MCF 10A (cell line): ENCODE results near the gene ZNF211. TPM values are rescaled to one million over a fixed set of nuclear protein-coding genes. Genes with fewer than 3 reads are reported as not detected.

Experiments
- BruUV-seq: library from RNA; stranded (reverse); fragments of 400-500 nt; replicated peaks from 2 replicates; lab custom pipeline; 2021; lab: Mats Ljungman, UMichigan
- CTCF ChIA-PET: fragments of 300-600 bp; sonication (Branson Sonifier 250); formaldehyde crosslinking; extraction: SDS; loops from one replicate; lab custom pipeline; 2021; ENCODE audit warnings: antibody characterized with exemption, inconsistent platforms; lab: Yijun Ruan, JAX
- POLR2A ChIA-PET: fragments of 300-600, 350-650 bp; sonication (Branson Sonifier 250); formaldehyde crosslinking; extraction: SDS; loops from one replicate; lab custom pipeline; 2020; ENCODE audit warnings: antibody characterized with exemption, inconsistent platforms; lab: Yijun Ruan, JAX
- DNase-seq: peaks from one replicate; pipeline ENCODE4 v3.0.0-alpha.2; 2018; ENCODE audit not compliant: unreplicated experiment
- H3K27ac Mint-ChIP-seq: one replicate; pipeline ENCODE4 v1.8.0; 2022; ENCODE audit warnings: mild to moderate bottlenecking, low read depth, mixed read lengths; ENCODE audit not compliant: unreplicated experiment
- H3K27me3 Mint-ChIP-seq: one replicate; pipeline ENCODE4 v1.8.0; 2022; ENCODE audit warnings: mixed read lengths; ENCODE audit not compliant: insufficient read depth, unreplicated experiment
- H3K36me3 Mint-ChIP-seq: one replicate; pipeline ENCODE4 v1.8.0; 2022; ENCODE audit warnings: mild to moderate bottlenecking, moderate library complexity, mixed read lengths; ENCODE audit not compliant: insufficient read depth, unreplicated experiment
- H3K4me1 Mint-ChIP-seq: one replicate; pipeline ENCODE4 v1.8.0; 2022; ENCODE audit warnings: mixed read lengths; ENCODE audit not compliant: insufficient read depth, unreplicated experiment
- H3K4me3 Mint-ChIP-seq: one replicate; pipeline ENCODE4 v1.8.0; 2022; ENCODE audit warnings: mild to moderate bottlenecking, moderate library complexity, mixed read lengths; ENCODE audit not compliant: unreplicated experiment
- H3K9me3 Mint-ChIP-seq: one replicate; pipeline ENCODE4 v1.8.0; 2022; ENCODE audit warnings: mixed read lengths; ENCODE audit not compliant: unreplicated experiment
- intact Hi-C: fragments of 100-400 bp; cut with micrococcal nuclease; formaldehyde crosslinking; loops from 2 replicates; pipeline ENCODE4 v1.14.1; 2022
- total RNA-seq: library from RNA; stranded (reverse); gene quantifications from 2 replicates; pipeline ENCODE4 v1.2.3, GENCODE V29; 2022
- TF ChIP-seq, protein P1 (sequence below): fragments of 200-600 bp; IDR thresholded peaks from one replicate; pipeline ENCODE4 v1.8.0; 2022; ENCODE audit warnings: antibody characterized with exemption, mild to moderate bottlenecking; ENCODE audit not compliant: unreplicated experiment

The ZNF211 gene
- total RNA-seq, 1 experiment from 2014 or later: 5.7 TPM

DNA sequence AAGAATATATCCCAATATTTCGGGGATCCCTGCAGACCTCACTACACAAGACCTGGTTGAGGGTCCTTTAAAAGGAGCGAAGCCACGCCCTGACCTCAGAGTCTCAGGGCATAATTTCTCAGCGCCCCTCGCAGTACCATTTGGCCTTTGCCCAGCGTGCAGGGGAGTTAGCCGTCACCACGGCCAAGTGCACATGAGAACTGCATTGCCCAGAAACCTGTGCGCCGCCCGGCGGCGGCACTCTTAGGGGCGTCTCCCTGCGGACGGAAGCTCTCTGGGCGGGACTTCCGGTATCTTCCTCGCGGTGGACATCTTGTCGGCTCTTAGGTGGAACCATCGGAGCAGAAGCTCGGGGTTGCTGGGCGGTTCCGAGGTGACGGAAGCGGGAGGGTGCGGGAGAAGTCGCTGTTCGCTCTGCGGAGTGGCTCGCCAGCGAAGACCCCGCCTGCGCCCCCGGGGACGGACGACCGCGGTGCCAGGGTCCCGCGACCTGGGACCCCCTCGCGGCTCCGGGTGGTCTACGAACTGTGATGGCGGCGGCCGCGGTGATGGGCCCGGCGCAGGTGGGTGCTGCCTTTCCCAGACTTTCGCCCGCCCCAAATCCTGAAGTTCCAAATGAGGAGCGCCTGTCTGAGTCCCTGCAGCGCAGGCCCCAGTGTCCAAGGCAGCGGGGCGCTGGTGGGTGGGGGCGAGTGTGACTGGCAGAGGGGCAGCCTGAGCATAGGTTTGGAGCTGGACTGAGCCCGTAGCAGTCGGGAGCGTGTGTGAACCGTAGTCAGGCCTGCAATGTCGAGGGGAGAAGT is 18.8 kb upstream of the ZNF211 start, which contains the start of gene ZNF134:
Gene ZNF134 (plus strand): TSS at position 302 of the 803 bp plus-strand sequence. CDS start 5,227 bp downstream, outside the sequence.
- peak within 1 kb of the TSS; percentile 86 for H3K27ac Mint-ChIP-seq
- CTCF ChIA-PET: interaction anchor here (0.7 kb wide), 1 partner anchor 25 kb away, joined by 3 read pairs; no protein-coding TSS in a partner anchor
- H3K4me3 Mint-ChIP-seq: peak within 1 kb of the TSS; percentile 83
- DNase-seq: peak; percentile 89
- BruUV-seq: TSS peak; percentile 61
- H3K27me3 Mint-ChIP-seq: no peaks in the 10 kb centered on the region
- intact Hi-C loops: no loop called here
- TF ChIP-seq, protein P1, sequence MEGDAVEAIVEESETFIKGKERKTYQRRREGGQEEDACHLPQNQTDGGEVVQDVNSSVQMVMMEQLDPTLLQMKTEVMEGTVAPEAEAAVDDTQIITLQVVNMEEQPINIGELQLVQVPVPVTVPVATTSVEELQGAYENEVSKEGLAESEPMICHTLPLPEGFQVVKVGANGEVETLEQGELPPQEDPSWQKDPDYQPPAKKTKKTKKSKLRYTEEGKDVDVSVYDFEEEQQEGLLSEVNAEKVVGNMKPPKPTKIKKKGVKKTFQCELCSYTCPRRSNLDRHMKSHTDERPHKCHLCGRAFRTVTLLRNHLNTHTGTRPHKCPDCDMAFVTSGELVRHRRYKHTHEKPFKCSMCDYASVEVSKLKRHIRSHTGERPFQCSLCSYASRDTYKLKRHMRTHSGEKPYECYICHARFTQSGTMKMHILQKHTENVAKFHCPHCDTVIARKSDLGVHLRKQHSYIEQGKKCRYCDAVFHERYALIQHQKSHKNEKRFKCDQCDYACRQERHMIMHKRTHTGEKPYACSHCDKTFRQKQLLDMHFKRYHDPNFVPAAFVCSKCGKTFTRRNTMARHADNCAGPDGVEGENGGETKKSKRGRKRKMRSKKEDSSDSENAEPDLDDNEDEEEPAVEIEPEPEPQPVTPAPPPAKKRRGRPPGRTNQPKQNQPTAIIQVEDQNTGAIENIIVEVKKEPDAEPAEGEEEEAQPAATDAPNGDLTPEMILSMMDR: peak; percentile 27
- peaks cover 52% of the 10 kb centered on the region for H3K9me3 Mint-ChIP-seq
- POLR2A ChIA-PET: interaction anchor here (0.9 to 2.3 kb wide), 9 partner anchors 13 to 205 kb away, joined by 3 to 16 read pairs (median 4); partner anchors contain the start of genes ZNF211, ZNF416, ZNF551 and ZNF776
- peaks cover 42% of the 10 kb centered on the region for H3K36me3 Mint-ChIP-seq
- H3K4me1 Mint-ChIP-seq: peaks cover 16% of the 10 kb centered on the region

DNA sequence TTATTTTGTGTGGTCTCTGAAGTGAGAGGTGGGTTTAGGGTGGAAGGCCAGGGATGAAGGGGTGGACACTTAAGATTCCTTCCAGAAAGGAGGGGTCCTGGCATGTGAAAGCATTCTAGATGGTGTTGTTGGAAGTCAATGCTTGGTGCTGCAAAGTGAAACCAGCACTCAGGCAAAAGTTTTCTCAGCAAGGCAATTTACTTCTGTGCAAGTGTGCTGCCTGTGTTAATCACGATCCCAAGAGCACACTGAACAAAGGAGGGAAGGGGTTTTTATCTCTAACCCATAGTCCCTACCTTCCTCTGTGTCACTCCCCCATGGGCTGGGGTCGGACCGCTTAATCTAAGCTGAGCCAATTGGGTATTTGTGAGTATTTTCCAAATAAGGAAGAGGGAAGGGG is 17.6 kb upstream of the ZNF211 start:
- H3K4me1 Mint-ChIP-seq: peaks cover 16% of the 10 kb centered on the region
- TF ChIP-seq, protein P1: no peak
- intact Hi-C loops: no loop called here
- H3K4me3 Mint-ChIP-seq: peak overlapping the region; percentile 83
- H3K9me3 Mint-ChIP-seq: peaks cover 64% of the 10 kb centered on the region
- CTCF ChIA-PET: interaction anchor here (0.6 kb wide), 1 partner anchor 178 kb away, joined by 3 read pairs; no protein-coding TSS in a partner anchor
- H3K36me3 Mint-ChIP-seq: peaks cover 54% of the 10 kb centered on the region
- POLR2A ChIA-PET: interaction anchor here (2.3 kb wide), 1 partner anchor 18 kb away, joined by 16 read pairs; the partner anchor contains the start of gene ZNF211
- H3K27me3 Mint-ChIP-seq: no peaks in the 10 kb centered on the region
- no peak for DNase-seq
- H3K27ac Mint-ChIP-seq: peak overlapping the region; percentile 86
- BruUV-seq: no TSS peak

- POLR2A ChIA-PET: no interaction called here
- H3K4me3 Mint-ChIP-seq: no peak overlapping the region
- TSS peak; percentile 8 for BruUV-seq
- TF ChIP-seq, protein P1: no peak
- H3K4me1 Mint-ChIP-seq: peaks cover under 1% of the 10 kb centered on the region
- H3K9me3 Mint-ChIP-seq: peaks cover 37% of the 10 kb centered on the region
- no peak for DNase-seq
- intact Hi-C loops: no loop called here
- H3K27me3 Mint-ChIP-seq: no peaks in the 10 kb centered on the region
- CTCF ChIA-PET: no interaction called here
- H3K36me3 Mint-ChIP-seq: peaks cover 76% of the 10 kb centered on the region
- H3K27ac Mint-ChIP-seq: no peak overlapping the region
Measured at GRCh38 chr19:57620673-57621348, 12.2 kb upstream of the ZNF211 start.

- TF ChIP-seq, protein P1: no peak
- Mint-ChIP-seq H3K4me3 (no peak overlapping the region), H3K9me3 (peaks cover 24% of the 10 kb centered on the region), H3K4me1 (no peaks in the 10 kb centered on the region), H3K27me3 (no peaks in the 10 kb centered on the region), H3K27ac (no peak overlapping the region), H3K36me3 (peaks cover 58% of the 10 kb centered on the region)
- no TSS peak for BruUV-seq
- no peak for DNase-seq
- POLR2A ChIA-PET: interaction anchor here (0.7 to 0.9 kb wide), 2 partner anchors 10 to 23 kb away, joined by 3 to 6 read pairs; partner anchors contain the start of gene ZNF211
- intact Hi-C loops: no loop called here
- CTCF ChIA-PET: no interaction called here
Measured at GRCh38 chr19:57623091-57623490, 9.9 kb upstream of the ZNF211 start.
